ENCODE data around the gene TAS2R46. TPM values are rescaled to one million over a fixed set of nuclear protein-coding genes. Genes with fewer than 3 reads are reported as not detected.
"Not testable (repeated sequence)": the region's sequence is repeated elsewhere in the genome, so short reads cannot be mapped to it uniquely, and the experiment has no call there.

Gene TAS2R46, protein sequence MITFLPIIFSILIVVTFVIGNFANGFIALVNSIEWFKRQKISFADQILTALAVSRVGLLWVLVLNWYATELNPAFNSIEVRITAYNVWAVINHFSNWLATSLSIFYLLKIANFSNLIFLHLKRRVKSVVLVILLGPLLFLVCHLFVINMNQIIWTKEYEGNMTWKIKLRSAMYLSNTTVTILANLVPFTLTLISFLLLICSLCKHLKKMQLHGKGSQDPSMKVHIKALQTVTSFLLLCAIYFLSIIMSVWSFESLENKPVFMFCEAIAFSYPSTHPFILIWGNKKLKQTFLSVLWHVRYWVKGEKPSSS
- polyA plus RNA-seq (ENCODE audit: insufficient read length), result 0.35 TPM

DNA sequence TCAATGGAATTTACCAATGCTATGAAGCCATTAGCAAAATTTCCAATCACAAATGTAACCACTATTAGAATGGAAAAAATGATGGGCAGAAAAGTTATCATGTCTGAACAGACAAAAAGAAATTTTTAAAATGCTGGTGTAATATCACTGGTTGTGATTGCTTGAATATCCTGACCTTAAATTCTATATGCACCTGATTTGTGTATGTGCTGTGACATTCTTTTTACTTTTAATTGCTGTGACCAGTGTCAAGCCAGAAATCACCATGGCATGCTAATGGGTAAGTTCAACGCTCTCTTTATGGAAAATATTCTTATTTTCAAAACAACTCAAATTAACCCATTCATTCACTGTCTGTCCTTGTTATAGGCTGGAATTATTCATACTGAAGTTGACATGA, at the start of gene TAS2R46:
TSS of gene TAS2R46 (minus strand) at position 101 of the 400 bp plus-strand sequence. CDS start at position 101, 0 bp downstream.
- not testable (repeated sequence) for DNase-seq (ENCODE audit: low read depth)

DNA sequence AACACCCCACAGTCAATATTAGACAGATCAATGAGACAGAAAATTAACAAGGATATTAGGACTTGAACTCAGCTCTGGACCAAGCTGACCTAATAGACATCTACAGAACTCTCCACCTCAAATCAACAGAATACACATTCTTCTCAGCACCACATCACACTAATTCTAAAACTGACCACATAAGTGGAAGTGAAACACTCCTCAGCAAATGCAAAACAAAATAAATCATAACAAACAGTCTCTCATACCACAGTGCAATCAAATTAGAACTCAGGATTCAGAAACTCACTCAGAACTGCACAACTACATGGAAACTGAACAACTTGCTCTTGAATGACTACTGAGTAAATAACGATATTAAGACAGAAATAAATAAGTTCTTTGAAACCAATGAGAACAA, 49.1 kb upstream of the TAS2R46 start:
- DNase-seq (ENCODE audit: low read depth), result not testable (repeated sequence)

- DNase-seq (ENCODE audit: low read depth), result no peak
Observed at GRCh38 chr12:11108862-11109261, 46.8 kb upstream of the TAS2R46 start.

DNA sequence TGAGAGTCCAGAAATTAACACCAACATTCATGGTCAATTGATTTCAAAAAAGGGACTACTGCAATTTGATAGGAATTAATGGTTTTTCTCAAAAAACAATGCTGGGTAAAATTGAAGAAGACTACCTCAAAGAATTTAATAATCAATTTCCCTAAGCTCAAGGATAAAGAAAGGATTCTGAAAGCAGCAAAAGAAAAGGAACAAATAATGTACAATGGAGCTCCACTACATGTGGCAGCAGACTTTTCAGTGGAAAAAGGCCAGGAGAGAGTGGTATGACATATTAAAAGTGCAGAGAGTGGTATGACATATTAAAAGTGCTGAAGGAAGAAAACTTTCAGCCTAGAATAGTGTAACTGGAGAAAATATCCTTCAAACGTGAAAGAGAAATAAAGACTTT, 45.6 kb upstream of the TAS2R46 start:
- no peak for DNase-seq (ENCODE audit: low read depth)

DNA sequence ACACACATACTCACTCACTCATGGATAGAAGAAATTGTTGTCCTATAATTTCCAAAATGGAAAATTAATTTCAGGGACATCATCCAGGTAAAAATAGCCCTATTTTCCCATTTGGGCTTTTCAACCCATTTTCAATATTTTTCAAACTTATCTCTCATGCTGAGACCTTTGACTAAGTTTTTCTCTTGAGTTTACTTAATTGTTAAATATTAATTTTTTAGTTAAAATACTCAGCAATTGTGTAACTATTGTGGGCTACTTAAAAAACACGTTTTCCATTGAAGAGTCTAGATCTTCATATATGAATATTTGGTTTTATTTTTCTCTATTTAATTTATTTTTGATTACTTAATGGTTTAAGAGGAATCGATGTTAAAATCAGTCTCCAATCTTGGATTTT, 44.2 kb upstream of the TAS2R46 start:
- no peak for DNase-seq (ENCODE audit: low read depth)

GRCh38 chr12:11105546-11105945, 43.5 kb upstream of the TAS2R46 start:
- DNase-seq (ENCODE audit: low read depth), result no peak

GRCh38 chr12:11094910-11095309, 32.8 kb upstream of the TAS2R46 start:
- DNase-seq (ENCODE audit: low read depth), result not testable (repeated sequence)

GRCh38 chr12:11092128-11092527, 30.0 kb upstream of the TAS2R46 start, which contains the start of gene TAS2R43:
TAS2R43 (minus strand) TSS chr12:11092313; CDS start chr12:11092229, 84 bp downstream.
- no peak for DNase-seq (ENCODE audit: low read depth)

GRCh38 chr12:11089246-11089645, 27.2 kb upstream of the TAS2R46 start:
- no peak for DNase-seq (ENCODE audit: low read depth)

GRCh38 chr12:11085419-11085818, 23.3 kb upstream of the TAS2R46 start:
- DNase-seq (ENCODE audit: low read depth), result no peak

- DNase-seq (ENCODE audit: low read depth), result no peak
Observed at GRCh38 chr12:11081987-11082386, 19.9 kb upstream of the TAS2R46 start.

GRCh38 chr12:11078246-11078645, 16.2 kb upstream of the TAS2R46 start:
- no peak for DNase-seq (ENCODE audit: low read depth)

GRCh38 chr12:11075642-11076041, 13.5 kb upstream of the TAS2R46 start:
- DNase-seq (ENCODE audit: low read depth), result no peak

- DNase-seq (ENCODE audit: low read depth), result no peak
Observed at GRCh38 chr12:11071414-11071813, 9.3 kb upstream of the TAS2R46 start.

GRCh38 chr12:11070999-11071398, 8.9 kb upstream of the TAS2R46 start:
- DNase-seq (ENCODE audit: low read depth), result no peak

DNA sequence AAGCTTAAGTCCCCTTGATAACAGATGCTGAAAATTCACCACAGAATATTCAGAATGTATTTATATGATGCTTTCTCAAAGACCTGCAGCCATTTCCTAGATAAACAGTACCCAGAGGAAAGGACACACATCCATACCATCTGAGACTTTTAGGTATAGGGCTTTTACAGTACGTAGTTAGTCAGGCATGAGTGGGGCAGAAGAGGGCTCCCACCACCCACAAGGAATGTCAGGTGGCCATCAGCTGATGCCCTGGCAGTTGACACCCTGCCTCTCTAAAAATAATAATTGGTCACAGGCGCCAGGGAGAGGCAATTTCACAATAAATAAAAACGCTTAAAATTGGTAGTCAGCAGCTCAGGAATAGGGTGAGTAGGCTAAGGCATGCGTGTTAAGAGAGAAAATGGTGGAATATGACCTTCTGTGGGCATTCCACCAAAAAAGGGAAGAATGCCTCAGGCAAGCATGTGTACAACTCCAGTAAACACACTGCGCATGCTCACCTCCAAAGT, 7.8 kb upstream of the TAS2R46 start:
- DNase-seq (ENCODE audit: low read depth), result no peak

- DNase-seq (ENCODE audit: low read depth), result peak; percentile 11
Observed at GRCh38 chr12:11067514-11067913, 5.4 kb upstream of the TAS2R46 start.

GRCh38 chr12:11059784-11060183, 2.3 kb downstream of the TAS2R46 start:
- no peak for DNase-seq (ENCODE audit: low read depth)

DNA sequence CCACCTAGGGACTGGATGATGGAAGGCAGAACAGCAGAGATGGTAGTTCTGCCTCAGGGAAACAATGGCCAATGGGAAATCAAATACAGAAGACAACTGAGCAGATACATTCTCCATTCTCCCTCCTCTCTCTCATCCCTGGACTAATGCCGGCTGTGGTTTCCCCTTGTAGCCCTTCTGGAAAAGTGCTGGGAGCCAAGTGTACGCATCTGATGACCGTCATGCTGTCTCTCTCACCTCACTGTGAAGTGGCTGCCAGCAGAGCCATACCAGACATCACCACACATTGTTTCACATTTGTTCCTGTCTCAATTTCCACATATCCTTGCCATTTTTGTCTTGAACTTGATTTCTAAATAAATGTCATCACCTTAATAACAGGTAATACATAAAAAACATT, 3.1 kb downstream of the TAS2R46 start:
- DNase-seq (ENCODE audit: low read depth), result no peak

- DNase-seq (ENCODE audit: low read depth), result no peak
Observed at GRCh38 chr12:11055306-11055705, 6.8 kb downstream of the TAS2R46 start.

- DNase-seq (ENCODE audit: low read depth), result not testable (repeated sequence)
Observed at GRCh38 chr12:11049806-11050531, 12.1 kb downstream of the TAS2R46 start.

GRCh38 chr12:11041366-11041765, 20.7 kb downstream of the TAS2R46 start:
- not testable (repeated sequence) for DNase-seq (ENCODE audit: low read depth)

GRCh38 chr12:11040162-11040561, 21.9 kb downstream of the TAS2R46 start:
- no peak for DNase-seq (ENCODE audit: low read depth)

Data from forelimb muscle (tissue), 1 donor.